GM19455 (cell line): ENCODE data around the gene HSPA8.

Experiments
- ATAC-seq: cut with Tn5 transposase; IDR thresholded peaks from one replicate; pipeline ENCODE4 v1.9.1; 2021; ENCODE audit not compliant: unreplicated experiment

HSPA8 gene

GRCh38 chr11:123051146-123051545, 10.8 kb downstream of the HSPA8 start:
- ATAC-seq = no peak

DNA sequence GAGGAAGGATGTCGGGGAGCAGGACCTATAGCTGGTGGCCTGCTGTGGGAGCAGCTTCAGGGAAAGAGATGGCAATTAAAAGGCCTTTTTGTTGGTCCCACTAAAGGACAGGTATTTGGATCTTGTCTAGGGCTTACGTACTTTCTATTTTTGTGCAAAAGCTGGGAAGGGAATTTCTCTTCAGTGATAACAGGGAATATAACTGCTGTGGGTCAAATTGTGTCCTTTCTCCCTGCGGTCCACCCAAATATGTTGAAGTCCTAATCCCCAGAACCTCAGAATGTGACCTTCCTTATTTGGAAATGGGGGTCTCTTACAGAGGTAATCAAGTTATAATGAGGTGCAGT, 14.0 kb downstream of the HSPA8 start:
- no peak for ATAC-seq

- no peak for ATAC-seq
These were observed 14.5 kb downstream of the HSPA8 start for GRCh38 chr11:123047266-123047946.

DNA sequence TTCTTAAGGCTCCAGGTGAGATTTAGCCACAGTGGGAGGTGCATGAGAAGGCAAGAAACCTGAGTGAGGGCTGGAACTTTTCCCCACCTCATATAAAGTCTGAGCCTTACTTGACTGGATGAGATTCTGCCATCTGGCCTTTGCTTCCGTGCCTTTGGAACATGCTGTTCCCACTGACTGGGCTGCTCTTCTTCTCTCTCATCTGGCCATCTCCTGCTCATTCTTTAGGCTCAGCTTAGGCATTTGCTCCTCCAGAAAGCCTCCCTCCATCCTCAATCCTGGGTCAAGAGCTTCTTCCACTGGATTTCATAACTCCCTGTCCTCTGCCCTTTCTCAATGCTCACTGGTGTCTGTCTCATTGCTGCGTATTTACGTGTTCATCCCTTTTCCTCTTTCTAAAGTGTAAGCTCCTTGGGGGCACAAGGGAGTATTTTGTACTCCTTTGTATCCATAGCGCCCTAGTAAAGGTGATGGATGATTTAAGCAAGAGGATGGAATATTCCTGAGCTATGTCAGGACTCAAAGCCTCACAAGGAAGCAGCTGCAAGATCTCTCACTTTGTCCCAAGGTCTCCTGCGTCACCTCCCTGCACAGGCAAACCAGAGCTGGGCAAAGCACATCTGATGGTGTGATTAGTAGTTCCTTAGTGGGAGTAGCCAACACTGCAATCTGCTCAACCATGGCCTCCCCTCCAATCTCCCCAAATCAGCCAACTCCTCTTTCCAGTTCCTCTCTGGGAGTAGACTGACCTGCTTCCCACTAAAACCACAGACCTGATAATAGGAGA, 15.3 kb downstream of the HSPA8 start:
- ATAC-seq = no peak

DNA sequence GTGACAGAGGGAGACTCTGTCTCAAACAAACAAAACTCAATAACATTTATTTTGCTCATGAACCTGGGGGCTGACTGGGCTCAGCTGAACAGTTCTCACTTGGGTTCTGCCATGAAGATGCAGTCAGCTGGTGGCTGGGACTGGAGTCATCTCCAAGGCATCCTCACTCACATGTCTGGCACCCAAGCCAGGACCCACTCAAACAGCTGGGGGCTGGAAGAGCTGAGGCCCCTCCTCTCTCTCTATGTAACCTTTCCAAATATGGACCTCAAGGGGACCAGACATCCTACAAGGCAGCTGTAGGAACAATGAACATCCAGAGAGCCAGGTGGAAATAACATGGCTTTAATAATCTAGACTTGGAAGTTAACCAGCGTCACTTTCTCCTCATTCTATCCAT, 16.8 kb downstream of the HSPA8 start:
- no peak for ATAC-seq

- no peak for ATAC-seq
These were observed 20.8 kb downstream of the HSPA8 start for GRCh38 chr11:123041185-123041584.

- no peak for ATAC-seq
These were observed 21.9 kb downstream of the HSPA8 start for GRCh38 chr11:123040111-123040432.

DNA sequence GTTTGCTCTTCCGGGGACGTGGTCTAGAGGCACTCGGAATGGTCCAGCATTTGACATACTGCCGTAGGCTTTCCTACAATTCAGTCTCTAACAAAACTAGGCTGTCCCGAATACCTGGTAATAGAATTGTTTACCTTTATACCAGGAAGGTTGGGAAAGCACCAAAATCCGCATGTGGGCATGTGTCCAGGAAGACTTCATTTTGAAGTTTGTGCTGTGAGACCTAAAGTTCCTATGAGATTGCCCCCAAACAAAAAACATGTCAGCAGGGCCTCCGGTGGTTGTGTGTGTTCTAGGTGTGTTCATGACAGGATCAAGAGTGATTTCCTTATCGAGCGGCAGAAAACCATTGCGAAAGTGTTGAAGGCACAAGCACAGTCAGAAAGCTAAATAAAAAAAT, 26.1 kb downstream of the HSPA8 start:
- no peak for ATAC-seq

DNA sequence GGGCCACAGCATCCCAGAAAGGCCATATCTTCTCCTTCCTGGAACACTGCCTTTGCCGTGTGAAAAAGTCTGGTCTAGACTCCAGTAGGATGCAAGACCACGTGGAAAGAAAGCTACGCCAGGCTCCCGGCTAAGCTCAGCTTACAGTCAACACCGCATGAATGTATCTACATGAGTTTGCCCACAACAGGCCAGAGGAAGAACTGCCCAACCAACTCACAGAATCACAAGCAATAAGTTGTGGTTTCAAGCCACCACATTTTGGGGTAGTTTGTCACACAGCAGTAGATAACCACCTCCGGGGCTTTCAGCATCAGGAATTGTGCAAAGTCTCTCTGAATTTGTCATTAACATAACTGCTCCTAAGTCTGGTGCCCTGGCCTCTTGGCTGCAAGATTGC, 27.3 kb downstream of the HSPA8 start:
- ATAC-seq = no peak

DNA sequence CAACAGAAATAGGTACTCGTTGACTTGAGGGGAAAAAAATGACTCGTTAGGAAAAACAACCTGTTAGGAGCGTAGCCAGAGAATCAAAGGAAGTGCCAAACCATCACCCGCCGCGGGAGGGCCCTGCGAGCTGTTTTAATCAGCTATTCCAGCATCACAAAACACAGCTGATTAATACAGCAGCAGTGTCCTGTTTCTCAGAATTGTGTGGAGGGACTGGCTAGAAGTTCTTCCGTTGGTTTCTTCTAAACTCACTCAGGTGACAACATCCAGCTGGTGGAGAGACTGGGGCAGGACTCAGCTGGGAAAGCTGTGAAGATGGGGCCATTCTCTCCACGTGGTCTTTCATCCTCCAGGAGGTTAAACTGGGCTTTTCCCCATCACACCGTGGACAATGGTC, 28.0 kb downstream of the HSPA8 start:
- no peak for ATAC-seq

- no peak for ATAC-seq
These were observed 31.4 kb downstream of the HSPA8 start for GRCh38 chr11:123030517-123030916.

GRCh38 chr11:123020968-123021367, 41.0 kb downstream of the HSPA8 start:
- no peak for ATAC-seq

GRCh38 chr11:123018702-123019101, 43.2 kb downstream of the HSPA8 start:
- no peak for ATAC-seq

DNA sequence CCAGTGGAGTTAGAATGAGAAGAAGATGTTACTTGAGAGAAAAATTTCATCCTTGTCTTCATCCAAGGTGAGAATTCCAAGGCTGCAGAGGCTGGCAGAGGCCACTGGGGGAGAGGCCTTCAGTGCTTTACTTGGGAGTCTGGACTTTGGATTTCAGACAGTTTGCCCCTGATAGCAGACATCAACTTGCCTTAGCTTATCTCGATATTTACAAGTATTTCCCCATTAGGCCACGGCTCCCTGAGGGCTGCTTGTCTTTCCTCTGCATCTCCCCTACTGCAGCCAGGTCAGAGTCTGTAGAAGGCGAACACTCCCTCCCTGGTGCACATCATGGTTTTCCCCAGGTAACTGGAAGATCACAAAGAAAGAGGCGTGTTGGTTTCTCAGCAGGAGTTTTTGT, 50.4 kb downstream of the HSPA8 start:
- ATAC-seq = no peak
